HG03095 (cell line): ENCODE measurements around the gene PXDN.

Experiments used
- ATAC-seq: cut with Tn5 transposase; IDR thresholded peaks from one replicate; pipeline ENCODE4 v1.9.1; 2021; ENCODE audit warnings: moderate library complexity; ENCODE audit not compliant: unreplicated experiment

The PXDN gene

GRCh38 chr2:1586923-1587840, 157.1 kb downstream of the PXDN start:
- no peak for ATAC-seq

- ATAC-seq, result no peak
These were observed 157.9 kb downstream of the PXDN start for GRCh38 chr2:1586251-1586922.

GRCh38 chr2:1585635-1586034, 158.7 kb downstream of the PXDN start:
- no peak for ATAC-seq

- ATAC-seq, result no peak
These were observed 159.4 kb downstream of the PXDN start for GRCh38 chr2:1584691-1585485.

- no peak for ATAC-seq
These were observed 160.2 kb downstream of the PXDN start for GRCh38 chr2:1584051-1584531.

GRCh38 chr2:1582891-1583341, 161.4 kb downstream of the PXDN start:
- no peak for ATAC-seq

GRCh38 chr2:1581965-1582625, 162.2 kb downstream of the PXDN start:
- ATAC-seq, result no peak
